GM18511 (cell line): Measurements from ENCODE around the gene VAV3.
A peak's percentile ranks its signal among the peaks of the same experiment; 100 is the strongest.
"Not testable (repeated sequence)": the region's sequence is repeated elsewhere in the genome, so short reads cannot be mapped to it uniquely, and the experiment has no call there.

Experiments used
- ATAC-seq: cut with Tn5 transposase; IDR thresholded peaks from one replicate; pipeline ENCODE4 v1.9.1; 2021; ENCODE audit warnings: mild to moderate bottlenecking, moderate library complexity; ENCODE audit not compliant: unreplicated experiment

The VAV3 gene

GRCh38 chr1:107965110-107965991 lies at the start of gene VAV3:
TSS of gene VAV3 (minus strand) at chr1:107965180. CDS start at chr1:107964869, 311 bp downstream.
- peak; percentile 20 for ATAC-seq

- ATAC-seq, result no peak
Measured at GRCh38 chr1:108012553-108012952, 47.6 kb upstream of the VAV3 start.

GRCh38 chr1:108011295-108011694 lies 46.3 kb upstream of the VAV3 start:
- no peak for ATAC-seq

GRCh38 chr1:108010581-108010980 lies 45.6 kb upstream of the VAV3 start:
- no peak for ATAC-seq

- ATAC-seq, result no peak
Measured at GRCh38 chr1:108009603-108010195, 44.7 kb upstream of the VAV3 start.

- no peak for ATAC-seq
Measured at GRCh38 chr1:108007531-108007930, 42.6 kb upstream of the VAV3 start.

- ATAC-seq, result no peak
Measured at GRCh38 chr1:108007070-108007469, 42.1 kb upstream of the VAV3 start.

GRCh38 chr1:108004919-108005318 lies 39.9 kb upstream of the VAV3 start:
- ATAC-seq, result not testable (repeated sequence)

GRCh38 chr1:108000620-108001111 lies 35.7 kb upstream of the VAV3 start:
- ATAC-seq, result no peak

GRCh38 chr1:108000184-108000583 lies 35.2 kb upstream of the VAV3 start:
- ATAC-seq, result no peak

- no peak for ATAC-seq
Measured at GRCh38 chr1:107997866-107998265, 32.9 kb upstream of the VAV3 start.

- no peak for ATAC-seq
Measured at GRCh38 chr1:107993920-107994319, 28.9 kb upstream of the VAV3 start.

GRCh38 chr1:107992347-107992746 lies 27.4 kb upstream of the VAV3 start:
- no peak for ATAC-seq

GRCh38 chr1:107991371-107992066 lies 26.5 kb upstream of the VAV3 start:
- no peak for ATAC-seq

GRCh38 chr1:107990606-107991005 lies 25.6 kb upstream of the VAV3 start:
- no peak for ATAC-seq

- no peak for ATAC-seq
Measured at GRCh38 chr1:107981277-107981676, 16.3 kb upstream of the VAV3 start.

GRCh38 chr1:107979926-107980325 lies 14.9 kb upstream of the VAV3 start:
- ATAC-seq, result no peak

- ATAC-seq, result no peak
Measured at GRCh38 chr1:107979088-107979487, 14.1 kb upstream of the VAV3 start.

GRCh38 chr1:107976836-107977235 lies 11.9 kb upstream of the VAV3 start:
- no peak for ATAC-seq

GRCh38 chr1:107976431-107976830 lies 11.5 kb upstream of the VAV3 start:
- no peak for ATAC-seq

GRCh38 chr1:107975851-107976250 lies 10.9 kb upstream of the VAV3 start:
- ATAC-seq, result no peak

GRCh38 chr1:107974090-107974489 lies 9.1 kb upstream of the VAV3 start:
- ATAC-seq, result no peak
